Left forelimb (tissue), 1 donor: ENCODE measurements around the gene TSPAN18.

Source experiments
- DNase-seq: peaks from one replicate; pipeline ENCODE4 v3.0.0-alpha.2; 2018; ENCODE audit warnings: low spot score

TSPAN18 gene

DNA sequence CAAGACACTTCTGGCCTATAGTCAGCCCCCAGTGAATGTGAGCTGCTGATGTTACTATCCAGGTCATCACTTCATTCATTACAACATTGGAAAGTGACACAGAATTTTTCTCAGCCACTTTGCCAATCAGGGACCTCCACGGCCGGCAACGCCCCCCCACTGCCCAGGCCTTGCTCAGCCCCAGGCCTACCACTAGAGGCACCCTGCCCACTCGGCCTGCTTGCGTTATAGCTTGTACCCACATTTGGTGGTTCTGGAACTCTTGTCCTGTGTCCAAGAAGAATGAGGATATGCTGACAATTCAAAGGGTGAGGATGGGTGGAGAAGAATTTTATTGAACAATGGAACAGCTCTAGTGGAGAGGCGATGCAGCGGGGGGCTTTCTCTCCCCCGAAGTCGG lies 96.2 kb downstream of the TSPAN18 start:
- no peak for DNase-seq

DNA sequence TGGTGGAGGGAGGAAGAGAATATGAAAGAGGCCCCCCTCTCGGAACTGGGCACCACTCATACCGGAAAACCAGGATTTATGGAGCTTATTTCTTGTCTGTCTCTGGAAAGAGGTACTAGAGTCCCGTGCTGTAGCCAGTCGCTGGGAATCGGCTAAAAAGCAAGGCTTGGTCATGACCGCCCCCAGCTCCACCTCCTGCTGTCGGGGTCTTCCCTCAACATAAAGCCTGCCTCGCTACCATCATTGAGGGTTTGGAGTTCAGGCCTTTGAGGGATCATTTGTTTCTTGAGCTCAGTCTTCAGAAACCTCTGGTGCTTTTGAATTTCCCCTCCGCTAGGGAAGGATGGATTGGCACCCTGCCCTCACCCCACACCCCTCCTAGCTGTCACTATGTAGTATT lies 97.1 kb downstream of the TSPAN18 start:
- no peak for DNase-seq

DNA sequence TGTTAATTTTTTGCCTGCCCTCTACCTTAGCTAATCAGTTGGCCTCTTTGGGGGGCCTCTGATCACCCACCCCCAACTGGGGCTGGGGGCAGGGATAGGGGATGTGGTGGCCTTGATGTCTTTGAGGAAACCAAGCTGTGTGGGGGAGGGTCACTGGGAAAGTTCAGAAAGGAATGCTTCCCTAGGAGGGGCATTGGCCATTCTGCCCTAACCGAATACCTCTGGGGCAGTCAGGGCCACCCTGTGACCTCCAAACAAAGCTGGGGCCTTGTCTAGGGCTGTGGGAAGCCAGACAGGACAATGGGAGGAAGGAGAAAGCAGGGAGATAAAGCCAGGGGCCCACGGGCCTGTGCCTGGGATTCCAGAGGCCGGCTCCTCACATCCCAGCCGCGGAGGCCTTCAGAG lies 97.5 kb downstream of the TSPAN18 start:
- DNase-seq = no peak

DNA sequence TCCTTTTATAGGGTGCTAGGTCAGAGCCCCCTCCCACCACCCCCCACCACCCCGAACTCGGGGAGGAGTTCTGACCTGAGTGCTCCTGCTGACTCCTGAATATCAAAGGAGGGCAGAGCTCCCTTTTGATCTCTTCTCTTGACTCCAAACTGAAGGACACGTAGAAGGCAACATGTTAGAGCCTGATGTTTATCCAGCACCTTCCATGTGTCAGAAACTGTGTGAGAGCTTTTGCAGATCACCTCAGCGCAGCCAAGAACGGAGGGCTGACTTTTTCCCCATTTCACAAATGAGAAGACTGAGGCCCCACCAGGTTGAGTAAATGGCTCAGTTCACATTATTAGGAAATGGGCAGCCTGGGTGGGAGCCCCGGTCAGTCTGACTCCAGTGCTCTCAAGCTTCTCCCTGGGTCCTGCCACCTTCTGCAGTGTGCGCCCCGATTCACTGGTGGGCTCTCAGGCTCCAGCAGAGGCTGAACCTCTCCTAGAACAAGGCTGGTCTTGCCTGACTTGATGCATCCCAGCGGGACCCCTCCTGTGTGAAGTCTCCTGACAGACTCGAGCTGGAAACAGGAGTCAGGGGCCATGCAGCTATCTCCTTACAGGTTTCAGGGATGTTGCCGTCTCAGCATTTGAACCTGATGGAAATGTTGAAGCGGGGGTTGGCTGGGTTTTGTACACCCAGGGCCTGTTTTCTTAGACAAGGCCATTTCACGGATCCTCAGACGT lies 98.5 kb downstream of the TSPAN18 start:
- no peak for DNase-seq

DNA sequence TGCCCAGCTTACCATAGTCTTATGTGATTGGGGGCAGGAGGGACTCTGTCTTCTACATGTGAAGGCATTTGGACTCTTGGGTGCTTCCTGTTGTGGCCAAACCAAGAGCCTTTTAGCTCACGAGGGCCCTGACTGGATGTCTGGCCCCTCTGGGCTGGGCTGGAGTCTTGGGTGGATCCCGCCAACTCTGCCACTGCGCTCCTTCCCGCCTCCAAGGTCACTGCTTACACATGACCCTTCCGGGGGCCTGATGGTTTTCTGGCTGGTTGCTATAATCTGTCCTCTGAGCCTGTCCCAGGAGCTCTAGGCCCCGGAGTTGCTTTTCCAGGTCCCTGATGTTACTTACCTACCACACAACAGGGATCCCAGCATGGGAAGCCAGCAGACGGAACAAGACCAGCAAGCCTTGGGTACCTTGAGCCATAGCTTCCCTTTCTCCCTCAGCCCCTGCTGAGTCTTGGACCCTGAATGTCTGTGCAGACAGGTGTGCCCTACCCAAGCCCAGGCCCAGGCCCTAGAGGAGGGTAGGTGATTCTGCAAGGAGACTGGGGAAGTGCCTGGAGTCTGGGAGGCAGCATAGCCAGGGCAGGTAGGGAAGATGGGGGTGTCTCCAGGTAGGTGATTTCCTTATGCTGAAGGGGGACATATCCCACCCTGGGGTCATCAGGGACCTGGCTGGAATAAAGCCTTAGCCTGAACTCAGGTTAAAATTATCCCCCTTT lies 100.3 kb downstream of the TSPAN18 start:
- no peak for DNase-seq

DNA sequence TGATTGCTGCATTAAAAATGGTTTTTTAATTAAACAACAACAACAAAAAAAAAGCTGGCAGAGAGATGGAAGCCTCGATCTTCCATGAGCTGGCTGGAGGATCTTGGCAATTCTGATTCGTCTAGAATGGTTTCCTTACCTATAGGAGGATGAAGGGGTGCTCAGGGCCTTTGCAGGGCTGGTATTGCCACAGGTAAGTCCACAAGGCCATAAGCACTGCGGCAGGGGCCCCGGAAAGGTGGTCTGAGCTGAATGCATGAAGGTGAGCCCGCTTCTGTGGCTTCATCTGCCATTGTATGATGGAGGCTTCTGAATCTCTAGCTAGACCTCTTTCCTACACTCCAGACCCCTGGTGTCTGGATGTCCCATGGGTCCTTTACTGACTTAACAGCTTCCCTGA lies 101.5 kb downstream of the TSPAN18 start:
- DNase-seq = no peak

DNA sequence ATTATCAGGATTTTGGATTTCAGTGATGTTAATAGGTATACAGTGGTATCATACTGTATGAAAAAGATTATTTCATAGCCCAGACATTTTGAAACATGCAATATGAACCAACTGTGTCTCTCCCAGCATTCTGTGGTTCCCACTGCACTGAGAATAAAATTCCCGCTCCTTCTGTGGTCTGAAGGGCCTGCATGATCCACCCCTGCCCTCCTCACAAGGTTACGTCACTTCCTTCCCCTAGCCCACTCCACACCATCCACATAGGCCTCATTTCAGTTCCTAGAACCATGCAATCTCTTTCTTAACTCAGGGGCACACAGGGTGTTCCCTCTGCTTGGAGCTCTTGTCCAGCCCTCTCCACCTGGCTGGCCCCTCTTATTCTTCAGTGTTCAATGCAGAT lies 103.1 kb downstream of the TSPAN18 start:
- no peak for DNase-seq

DNA sequence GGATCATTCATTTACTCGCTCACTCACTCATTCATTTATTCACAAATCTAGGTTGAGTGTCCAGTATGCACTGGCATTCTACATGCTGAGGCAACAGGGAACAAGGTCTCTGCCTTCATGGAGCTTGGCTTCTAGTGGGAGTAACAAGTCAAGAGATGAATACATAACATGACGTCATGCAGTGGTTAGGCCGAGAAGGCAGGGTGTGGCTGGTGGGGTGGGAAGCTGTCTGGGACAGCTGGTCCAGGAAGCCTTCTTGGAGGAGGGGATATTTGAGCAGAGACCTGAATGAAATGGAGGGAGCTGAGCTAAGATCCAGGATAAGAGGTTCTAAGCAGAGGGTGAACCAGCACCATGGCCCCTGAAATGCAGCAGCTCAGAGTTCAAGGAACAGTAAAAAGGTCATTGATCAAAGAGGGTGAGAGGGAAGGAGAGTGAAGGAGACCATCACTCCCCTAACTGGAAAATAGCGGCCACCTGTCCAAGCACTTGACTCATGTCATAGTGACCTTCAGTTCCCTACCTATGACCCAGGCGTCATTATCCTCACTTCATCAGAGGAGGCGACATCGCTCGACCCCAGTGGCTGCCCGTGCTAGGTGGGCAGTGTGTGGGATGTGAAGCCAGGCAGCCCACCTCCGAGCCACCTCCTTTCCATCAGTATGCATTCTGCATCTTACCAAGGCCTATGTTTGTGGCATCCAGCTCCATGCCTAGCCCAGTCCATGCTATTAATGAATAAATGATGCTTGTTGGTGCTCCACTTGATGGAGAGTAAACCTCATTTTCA lies 105.0 kb downstream of the TSPAN18 start:
- no peak for DNase-seq

DNA sequence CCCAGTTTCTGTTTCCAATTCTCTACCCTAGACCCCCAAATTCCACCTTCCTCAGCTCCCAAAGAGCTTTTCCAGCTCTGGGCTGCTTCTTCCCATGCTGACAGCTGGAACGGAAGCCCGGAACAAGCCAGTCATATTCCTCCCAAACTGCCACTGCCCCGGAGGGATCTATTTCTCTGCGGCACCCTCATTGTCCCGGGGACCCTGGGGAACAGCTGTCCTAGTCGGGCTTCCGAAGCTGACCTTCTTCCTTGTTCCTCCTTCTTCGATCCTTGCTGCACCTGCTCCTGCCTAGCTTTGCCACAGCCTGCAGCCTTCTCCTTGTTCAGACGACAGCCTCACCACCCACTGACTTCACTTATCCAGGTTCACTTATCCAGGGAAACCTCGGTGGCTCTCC lies 105.7 kb downstream of the TSPAN18 start:
- no peak for DNase-seq

DNA sequence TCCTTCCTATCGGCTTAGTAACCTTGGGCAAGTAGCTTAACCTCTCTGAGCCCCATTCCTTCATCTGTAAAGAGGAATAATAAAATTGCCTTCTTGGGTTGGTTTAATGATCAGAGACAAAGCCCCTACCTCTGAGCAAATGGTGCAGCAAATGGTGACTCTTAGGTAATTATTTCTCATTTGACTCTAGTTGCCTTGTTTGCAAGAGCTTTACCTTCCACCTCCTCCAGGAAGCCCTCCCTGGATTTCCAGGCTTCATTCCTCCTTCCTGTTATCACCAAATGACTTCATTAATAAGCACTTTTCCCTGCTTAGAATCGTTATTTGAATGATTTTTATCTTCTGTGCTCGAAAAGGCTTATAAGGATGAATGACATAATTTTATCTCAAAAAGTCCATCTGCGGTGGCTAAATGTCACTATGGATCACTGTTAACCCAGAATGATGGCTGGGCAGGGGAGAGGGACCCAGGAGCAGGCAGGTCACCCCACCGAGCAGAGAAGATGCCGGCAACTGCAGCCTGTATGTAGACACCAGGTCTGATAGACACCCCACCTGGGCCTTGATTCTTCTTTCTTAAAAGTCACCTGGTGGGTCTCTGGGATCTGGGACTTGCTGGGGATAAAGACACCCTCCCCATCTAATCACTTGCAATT lies 106.6 kb downstream of the TSPAN18 start:
- DNase-seq = no peak

DNA sequence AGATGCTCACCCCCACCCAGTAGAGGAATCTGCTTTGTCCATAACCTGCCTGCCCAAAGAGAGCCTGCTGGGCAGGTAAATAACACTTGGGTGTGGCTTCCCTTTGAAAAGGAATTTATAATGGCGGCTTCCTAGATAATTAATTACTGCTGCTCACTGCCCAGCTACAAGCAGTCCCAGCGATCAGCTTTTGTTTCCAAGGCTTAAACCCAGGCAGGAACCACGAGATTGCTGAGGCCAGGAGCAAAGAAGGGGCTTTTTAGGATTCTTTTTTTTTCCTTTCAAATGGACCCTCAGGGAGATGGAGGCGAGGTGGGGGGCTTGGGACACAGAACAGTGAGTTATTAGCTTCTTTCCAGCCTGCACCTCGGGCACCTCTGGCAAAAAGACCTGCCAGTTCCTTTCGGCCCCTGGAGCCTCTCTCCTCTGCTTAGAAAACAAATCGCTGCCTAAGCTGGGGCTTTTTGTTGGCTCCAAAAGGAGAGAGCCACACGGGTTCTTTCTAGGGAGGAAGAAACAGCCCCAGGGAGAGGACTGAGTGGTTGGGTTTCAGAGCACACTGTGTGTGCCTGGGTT lies 107.2 kb downstream of the TSPAN18 start:
- no peak for DNase-seq

DNA sequence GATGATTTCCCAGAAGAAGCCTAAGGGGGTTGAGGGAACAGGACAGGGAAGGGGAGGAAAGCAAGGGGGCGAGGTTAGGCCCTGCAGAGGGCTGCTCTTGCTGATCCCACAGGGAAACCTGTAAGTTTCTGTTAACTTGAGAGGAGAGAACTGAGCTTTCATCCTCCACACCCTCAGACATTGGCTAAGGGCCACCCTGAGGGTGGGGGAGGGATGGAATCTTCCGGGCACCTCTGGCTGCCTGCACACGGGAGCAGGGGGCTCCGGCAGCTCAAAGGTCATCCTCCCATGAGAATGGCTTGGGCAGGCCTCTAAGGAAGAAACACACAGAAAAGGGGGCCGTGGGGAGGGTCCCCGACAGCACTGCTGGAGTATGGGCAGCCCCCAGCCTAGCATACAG lies 108.1 kb downstream of the TSPAN18 start:
- no peak for DNase-seq

DNA sequence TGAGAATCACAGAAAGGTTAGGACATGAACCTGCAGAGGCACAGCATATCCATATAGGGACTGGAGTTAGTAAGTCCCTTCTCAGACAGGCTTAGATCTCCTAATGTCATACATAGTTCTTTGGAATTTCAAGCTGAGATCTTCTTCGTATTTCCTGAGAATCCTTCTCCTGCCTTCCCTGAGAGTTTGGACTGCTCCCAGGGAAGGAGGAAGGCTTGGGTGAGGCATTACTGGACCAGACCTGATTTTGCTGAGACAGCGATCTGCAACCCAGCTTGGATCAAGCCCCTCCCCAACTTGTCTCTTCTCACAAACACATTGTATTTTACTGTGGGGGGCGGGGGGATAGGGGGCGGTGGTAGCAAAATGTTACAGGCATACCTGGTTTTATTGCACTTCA lies 108.5 kb downstream of the TSPAN18 start:
- DNase-seq = no peak

DNA sequence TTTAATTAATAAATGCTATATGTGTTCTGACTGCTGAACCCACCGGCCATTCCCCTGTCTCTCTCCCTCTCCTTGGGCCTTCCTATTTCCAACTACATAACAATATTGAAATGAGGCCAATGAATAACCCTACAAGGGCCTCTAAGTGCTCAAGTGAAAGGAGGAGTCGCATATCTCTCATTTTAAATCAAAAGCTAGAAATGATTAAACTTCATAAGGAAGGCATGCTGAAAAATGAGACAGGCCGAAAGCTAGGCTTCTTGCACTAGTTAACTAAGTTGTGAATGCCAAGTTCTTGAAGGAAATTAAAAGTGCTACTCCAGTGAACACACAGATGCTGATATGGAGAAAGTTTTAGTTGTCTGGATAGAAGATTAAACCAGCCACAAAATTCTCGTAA lies 109.2 kb downstream of the TSPAN18 start:
- no peak for DNase-seq

DNA sequence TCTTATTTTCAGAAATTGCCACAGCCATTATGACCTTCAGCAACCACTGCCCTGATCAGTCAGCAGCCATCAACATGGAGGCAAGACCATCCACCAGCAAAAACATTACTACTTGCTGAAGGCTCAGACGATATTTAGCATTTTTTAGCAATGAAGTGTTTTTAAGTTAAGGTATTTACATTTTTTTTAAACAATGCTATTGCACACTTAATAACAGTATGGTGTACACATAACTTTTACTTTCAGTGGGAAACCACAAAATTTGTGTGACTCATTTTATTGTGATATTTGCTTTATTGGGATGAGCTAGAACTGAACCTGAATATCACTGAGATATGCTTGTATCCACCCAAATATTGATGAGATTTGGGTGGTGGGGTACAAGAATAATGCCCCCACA lies 110.9 kb downstream of the TSPAN18 start:
- no peak for DNase-seq

DNA sequence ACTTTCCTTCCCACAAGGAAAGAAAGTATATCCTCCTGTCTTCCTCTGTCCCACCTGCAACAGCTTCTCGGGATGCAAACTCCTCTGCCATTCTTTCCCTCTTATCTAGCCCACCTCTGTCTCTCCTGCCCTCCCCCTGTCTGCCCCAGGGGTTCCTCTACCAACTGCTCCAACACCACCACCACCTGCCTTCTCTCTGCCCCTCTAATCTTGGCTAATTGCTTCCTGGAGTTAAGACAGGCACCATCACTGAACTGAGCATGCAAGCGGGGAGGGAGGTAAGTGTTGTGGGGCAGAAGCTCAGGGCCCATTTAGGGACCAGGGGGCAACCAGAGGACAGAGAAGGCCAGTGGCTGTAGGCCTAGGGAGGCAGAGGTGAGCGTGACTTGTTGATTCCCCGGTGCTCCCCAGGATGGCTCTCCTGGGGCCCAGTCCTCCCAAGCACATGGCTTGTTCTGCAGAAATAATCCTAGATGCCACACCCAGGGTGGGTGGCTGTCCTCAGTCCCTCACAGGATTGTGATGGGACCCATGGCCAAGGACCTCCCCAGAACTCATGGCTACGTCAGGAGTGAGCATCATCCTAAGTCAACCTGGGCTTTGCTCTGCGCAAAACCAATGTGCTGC lies 112.8 kb downstream of the TSPAN18 start:
- no peak for DNase-seq

DNA sequence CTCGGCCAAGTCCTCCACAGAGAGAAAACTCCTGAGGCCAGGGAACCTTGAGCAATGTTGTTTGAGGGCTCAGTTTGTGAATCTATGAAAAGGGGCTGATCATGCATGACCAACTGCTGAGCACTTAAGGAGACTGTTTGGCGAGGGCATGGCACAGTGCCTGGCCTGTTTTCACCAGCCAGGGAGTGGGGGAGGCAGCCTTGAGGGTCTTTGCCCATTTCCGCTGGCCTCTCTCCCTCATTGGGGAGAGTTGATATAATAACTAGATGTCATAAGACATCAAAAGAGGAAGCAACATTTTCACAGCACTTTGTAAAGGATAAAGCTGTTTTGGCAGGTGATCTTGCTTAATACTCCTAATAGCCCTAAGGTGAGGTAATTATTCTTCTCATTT lies 113.3 kb downstream of the TSPAN18 start:
- no peak for DNase-seq

DNA sequence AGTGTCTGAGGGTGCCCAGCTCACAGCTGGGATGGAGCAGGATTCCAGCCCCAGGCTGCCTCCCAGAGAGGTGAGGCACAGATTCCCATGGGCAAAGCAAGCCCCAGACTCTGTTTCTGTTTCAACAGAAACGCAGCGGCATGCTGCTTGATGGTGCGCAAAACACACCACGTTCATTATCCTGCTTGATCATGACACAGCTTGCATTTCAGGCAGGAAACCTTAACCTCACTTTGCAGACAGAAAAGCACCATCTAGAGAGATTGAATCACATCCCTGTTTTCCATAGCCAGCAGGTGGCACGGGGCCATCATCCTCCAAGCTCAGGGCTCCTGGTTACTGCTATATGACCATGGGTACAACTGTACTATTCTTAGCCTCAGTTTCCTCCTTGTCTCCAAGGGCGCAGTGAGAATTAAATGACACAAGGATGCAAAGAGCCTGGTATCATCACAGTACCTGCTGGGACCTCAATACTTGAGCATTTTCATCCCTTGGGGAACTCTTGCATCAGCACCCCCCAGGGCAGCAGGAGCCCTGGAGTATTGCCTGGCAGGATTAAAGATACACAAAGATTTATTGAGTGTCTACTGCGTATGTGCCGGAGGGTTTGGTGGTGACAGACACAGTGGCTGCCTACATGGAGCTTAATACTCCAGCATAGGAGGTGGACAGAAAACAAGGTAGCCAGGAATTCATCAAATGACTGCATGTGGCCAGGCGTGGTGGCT lies 113.9 kb downstream of the TSPAN18 start:
- no peak for DNase-seq

DNA sequence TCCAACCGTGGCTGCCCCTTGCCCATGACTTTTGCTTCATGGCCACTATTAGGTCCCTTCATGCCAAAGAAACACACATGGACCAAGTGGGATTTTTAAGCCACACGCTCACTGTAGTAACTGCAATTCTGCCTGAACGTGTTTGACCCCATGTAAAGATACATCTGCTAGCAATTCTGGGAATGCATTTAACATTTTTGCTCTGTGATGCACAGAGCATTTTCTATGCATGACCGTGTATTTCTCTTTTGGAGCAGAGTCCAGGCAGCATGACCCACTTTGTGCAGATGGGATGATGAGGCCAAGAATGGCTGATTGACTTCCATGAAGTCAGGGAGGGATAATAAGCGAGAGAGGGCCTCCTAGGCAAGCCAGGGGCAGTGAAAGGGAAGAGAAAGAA lies 115.5 kb downstream of the TSPAN18 start:
- no peak for DNase-seq

DNA sequence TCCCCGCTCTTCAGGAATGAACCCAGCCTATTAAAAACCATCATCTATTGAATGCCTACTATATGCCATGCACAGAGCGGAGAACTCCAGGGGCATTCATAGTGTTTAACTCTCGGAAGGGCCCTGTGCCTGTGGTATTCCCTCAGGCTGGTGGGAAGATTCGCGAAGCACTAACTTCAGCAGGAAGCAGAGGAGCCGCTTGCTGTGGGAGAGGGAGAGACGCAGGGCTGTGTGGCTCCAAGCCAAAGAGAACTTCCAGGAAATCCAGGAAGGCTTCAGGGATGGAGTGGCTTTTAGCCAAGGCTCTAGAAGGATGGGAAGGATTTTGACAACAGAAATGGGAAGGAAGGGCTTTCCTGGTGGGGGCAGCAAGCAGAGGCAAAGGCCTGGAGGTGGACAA lies 120.1 kb downstream of the TSPAN18 start:
- no peak for DNase-seq

DNA sequence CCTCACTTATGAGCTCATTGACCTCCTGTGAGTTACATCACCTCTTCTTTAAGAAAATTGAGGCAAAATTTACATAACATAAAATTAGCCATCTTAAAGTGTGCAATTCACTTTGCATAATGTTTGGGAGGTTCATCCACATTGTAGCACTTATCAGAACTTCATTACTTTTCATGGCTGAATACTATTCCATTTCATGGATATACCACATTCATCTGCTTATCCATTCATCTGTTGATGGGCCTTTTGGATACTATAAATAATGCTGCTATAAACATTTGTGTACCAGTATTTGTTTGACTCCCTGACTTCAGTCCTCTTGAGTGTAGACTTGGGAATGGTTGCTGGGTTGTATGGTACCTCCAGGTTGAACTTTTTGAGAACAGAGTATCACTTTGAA lies 120.6 kb downstream of the TSPAN18 start:
- no peak for DNase-seq
